KMS-11 (cell line): Measurements from ENCODE around the gene CHST8.

Experiments
- H2AFZ ChIP-seq: fragments of 200-600 bp; sonication (generic); 2 replicates; pipeline ENCODE4 v1.6.1; 2016; ENCODE audit warnings: antibody characterized with exemption, mixed run types, low read depth
- H3K27ac ChIP-seq: fragments of 200-600 bp; sonication (generic); 2 replicates; pipeline ENCODE4 v1.6.1; 2016; ENCODE audit warnings: mild to moderate bottlenecking, mixed run types
- H3K27me3 ChIP-seq: fragments of 200-600 bp; sonication (generic); 2 replicates; pipeline ENCODE4 v1.6.1; 2017; ENCODE audit warnings: mild to moderate bottlenecking, low read depth, mixed run types, moderate library complexity; ENCODE audit not compliant: insufficient read depth
- H3K36me3 ChIP-seq: fragments of 200-600 bp; sonication (generic); 2 replicates; pipeline ENCODE4 v1.6.1; 2017; ENCODE audit warnings: mild to moderate bottlenecking, mixed run types; ENCODE audit not compliant: insufficient read depth
- H3K4me1 ChIP-seq: fragments of 200-600 bp; sonication (generic); 2 replicates; pipeline ENCODE4 v1.6.1; 2016; ENCODE audit warnings: mild to moderate bottlenecking, low read depth, mixed run types; ENCODE audit not compliant: poor library complexity, severe bottlenecking
- H3K4me2 ChIP-seq: fragments of 200-600 bp; sonication (generic); 2 replicates; pipeline ENCODE4 v1.7.0; 2016; ENCODE audit warnings: mild to moderate bottlenecking, mixed run types
- H3K4me3 ChIP-seq: fragments of 200-600 bp; sonication (generic); IDR thresholded peaks from 2 replicates; pipeline ENCODE4 v1.6.1; 2017; ENCODE audit warnings: low read depth, low read length, mixed read lengths; ENCODE audit not compliant: insufficient read depth
- H3K79me2 ChIP-seq: fragments of 200-600 bp; sonication (generic); 2 replicates; pipeline ENCODE4 v1.6.1; 2016; ENCODE audit warnings: low read depth, mixed run types; ENCODE audit not compliant: insufficient read depth
- H3K9ac ChIP-seq: fragments of 200-600 bp; sonication (generic); 2 replicates; pipeline ENCODE4 v1.6.1; 2016; ENCODE audit warnings: mild to moderate bottlenecking, mixed run types
- H4K20me1 ChIP-seq: fragments of 200-600 bp; sonication (generic); 2 replicates; pipeline ENCODE4 v1.6.1; 2016; ENCODE audit warnings: mild to moderate bottlenecking, mixed run types; ENCODE audit not compliant: insufficient read depth
- TF ChIP-seq, protein P1 (sequence below): fragments of 200-600 bp; sonication (generic); conservative IDR thresholded peaks from 2 replicates; pipeline ENCODE4 v1.6.1; 2017; ENCODE audit warnings: low read depth, mild to moderate bottlenecking, antibody characterized with exemption, low read length, moderate library complexity, mixed read lengths

CHST8 gene

DNA sequence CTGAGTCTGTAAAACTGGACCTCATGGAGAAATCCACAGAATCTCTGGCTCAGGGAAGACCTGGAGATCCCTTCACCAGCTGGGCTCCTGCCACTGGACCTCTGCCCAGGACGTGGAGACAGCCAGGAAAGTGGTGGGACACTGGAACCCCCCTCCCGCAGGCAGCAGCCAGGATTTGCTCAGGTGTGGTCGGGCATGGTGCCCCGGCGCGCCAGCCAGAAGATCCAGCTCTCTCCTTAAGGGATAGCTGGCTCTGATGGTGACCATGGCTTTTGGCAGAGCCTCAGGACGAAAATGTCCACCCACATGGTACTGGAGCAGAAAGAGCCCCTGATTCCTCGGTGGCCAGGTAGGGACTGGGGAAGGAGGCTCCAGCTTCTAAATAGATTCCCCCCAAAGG, 148.4 kb downstream of the CHST8 start:
- Histone ChIP-seq H3K4me3 (no peak overlapping the region), H3K9ac (no peak overlapping the region), H3K4me2 (no peak overlapping the region), H3K36me3 (no peaks in the 10 kb centered on the region), H2AFZ (no peak overlapping the region), H3K27me3 (peaks cover 42% of the 10 kb centered on the region; the same call in 1 of the 2 replicates), H3K27ac (no peak overlapping the region), H4K20me1 (no peaks in the 10 kb centered on the region), H3K79me2 (no peaks in the 10 kb centered on the region), H3K4me1 (no peaks in the 10 kb centered on the region)
- TF ChIP-seq, protein P1, sequence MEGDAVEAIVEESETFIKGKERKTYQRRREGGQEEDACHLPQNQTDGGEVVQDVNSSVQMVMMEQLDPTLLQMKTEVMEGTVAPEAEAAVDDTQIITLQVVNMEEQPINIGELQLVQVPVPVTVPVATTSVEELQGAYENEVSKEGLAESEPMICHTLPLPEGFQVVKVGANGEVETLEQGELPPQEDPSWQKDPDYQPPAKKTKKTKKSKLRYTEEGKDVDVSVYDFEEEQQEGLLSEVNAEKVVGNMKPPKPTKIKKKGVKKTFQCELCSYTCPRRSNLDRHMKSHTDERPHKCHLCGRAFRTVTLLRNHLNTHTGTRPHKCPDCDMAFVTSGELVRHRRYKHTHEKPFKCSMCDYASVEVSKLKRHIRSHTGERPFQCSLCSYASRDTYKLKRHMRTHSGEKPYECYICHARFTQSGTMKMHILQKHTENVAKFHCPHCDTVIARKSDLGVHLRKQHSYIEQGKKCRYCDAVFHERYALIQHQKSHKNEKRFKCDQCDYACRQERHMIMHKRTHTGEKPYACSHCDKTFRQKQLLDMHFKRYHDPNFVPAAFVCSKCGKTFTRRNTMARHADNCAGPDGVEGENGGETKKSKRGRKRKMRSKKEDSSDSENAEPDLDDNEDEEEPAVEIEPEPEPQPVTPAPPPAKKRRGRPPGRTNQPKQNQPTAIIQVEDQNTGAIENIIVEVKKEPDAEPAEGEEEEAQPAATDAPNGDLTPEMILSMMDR: no peak

DNA sequence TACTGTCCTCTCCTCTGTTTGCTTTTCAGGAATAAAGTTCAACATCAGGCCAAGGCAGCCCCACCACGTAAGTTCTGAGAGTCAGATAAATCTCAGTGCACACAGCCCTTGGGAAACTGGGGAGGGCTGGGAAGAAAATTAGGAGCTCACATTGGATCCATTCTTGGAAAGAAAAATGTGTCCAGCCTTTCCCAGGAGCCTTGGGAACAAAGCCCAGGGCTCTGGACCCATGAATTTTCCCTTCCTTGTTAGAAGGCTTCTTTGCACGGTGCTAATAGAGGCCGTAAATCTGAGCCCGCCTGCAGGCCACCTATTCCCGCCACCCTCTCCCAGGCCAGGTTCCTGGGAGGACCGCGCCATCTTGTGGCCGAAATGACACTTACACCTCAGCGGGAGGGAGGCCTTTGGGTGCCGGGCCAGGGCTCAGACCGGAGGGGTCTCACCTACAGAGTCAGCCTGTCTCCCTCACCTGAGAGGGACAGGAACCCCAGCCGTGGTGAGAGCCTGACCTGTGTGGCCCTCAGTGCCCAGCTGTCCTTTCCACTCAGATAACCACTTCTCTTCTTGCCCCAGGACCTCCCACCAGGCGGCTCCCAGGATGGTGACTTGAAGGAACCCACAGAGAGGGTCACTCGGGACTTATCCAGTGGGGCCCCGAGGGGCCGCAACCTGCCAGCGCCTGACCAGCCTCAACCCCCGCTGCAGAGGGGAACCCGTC, 149.8 kb downstream of the CHST8 start:
- no peaks in the 10 kb centered on the region for H3K36me3 ChIP-seq
- H3K79me2 ChIP-seq: no peaks in the 10 kb centered on the region
- H3K4me1 ChIP-seq: no peaks in the 10 kb centered on the region
- H3K27ac ChIP-seq: no peak overlapping the region
- H3K4me2 ChIP-seq: no peak overlapping the region
- no peak overlapping the region for H2AFZ ChIP-seq
- no peak overlapping the region for H3K9ac ChIP-seq
- H4K20me1 ChIP-seq: no peaks in the 10 kb centered on the region
- H3K4me3 ChIP-seq: no peak overlapping the region
- H3K27me3 ChIP-seq: peaks cover 35% of the 10 kb centered on the region; the same call in 1 of the 2 replicates
- TF ChIP-seq, protein P1: peak; percentile 90

DNA sequence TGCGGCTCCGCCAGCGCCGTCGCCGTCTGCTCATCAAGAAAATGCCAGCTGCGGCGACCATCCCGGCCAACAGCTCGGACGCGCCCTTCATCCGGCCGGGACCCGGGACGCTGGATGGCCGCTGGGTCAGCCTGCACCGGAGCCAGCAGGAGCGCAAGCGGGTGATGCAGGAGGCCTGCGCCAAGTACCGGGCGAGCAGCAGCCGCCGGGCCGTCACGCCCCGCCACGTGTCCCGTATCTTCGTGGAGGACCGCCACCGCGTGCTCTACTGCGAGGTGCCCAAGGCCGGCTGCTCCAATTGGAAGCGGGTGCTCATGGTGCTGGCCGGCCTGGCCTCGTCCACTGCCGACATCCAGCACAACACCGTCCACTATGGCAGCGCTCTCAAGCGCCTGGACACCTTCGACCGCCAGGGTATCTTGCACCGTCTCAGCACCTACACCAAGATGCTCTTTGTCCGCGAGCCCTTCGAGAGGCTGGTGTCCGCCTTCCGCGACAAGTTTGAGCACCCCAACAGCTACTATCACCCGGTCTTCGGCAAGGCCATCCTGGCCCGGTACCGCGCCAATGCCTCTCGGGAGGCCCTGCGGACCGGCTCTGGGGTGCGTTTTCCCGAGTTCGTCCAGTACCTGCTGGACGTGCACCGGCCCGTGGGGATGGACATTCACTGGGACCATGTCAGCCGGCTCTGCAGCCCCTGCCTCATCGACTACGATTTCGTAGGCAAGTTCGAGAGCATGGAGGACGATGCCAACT, 150.5 kb downstream of the CHST8 start:
- H3K27ac ChIP-seq: no peak overlapping the region
- H3K79me2 ChIP-seq: no peaks in the 10 kb centered on the region
- H3K4me3 ChIP-seq: no peak overlapping the region
- TF ChIP-seq, protein P1: no peak
- no peaks in the 10 kb centered on the region for H3K36me3 ChIP-seq
- no peak overlapping the region for H2AFZ ChIP-seq
- peaks cover 29% of the 10 kb centered on the region; the same call in 1 of the 2 replicates for H3K27me3 ChIP-seq
- no peaks in the 10 kb centered on the region for H4K20me1 ChIP-seq
- no peak overlapping the region for H3K4me2 ChIP-seq
- no peak overlapping the region for H3K9ac ChIP-seq
- no peaks in the 10 kb centered on the region for H3K4me1 ChIP-seq

DNA sequence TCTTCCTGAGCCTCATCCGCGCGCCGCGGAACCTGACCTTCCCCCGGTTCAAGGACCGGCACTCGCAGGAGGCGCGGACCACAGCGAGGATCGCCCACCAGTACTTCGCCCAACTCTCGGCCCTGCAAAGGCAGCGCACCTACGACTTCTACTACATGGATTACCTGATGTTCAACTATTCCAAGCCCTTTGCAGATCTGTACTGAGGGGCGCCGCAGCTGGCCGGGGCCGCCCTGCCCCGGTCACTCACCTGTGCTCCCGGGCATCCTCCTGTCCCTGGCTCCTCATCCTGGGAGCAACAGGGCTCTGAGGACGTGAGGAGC, 151.1 kb downstream of the CHST8 start:
- no peak overlapping the region for H3K9ac ChIP-seq
- no peaks in the 10 kb centered on the region for H3K4me1 ChIP-seq
- H4K20me1 ChIP-seq: no peaks in the 10 kb centered on the region
- H2AFZ ChIP-seq: no peak overlapping the region
- peaks cover 29% of the 10 kb centered on the region; the same call in 1 of the 2 replicates for H3K27me3 ChIP-seq
- no peak overlapping the region for H3K4me2 ChIP-seq
- no peak overlapping the region for H3K4me3 ChIP-seq
- no peak overlapping the region for H3K27ac ChIP-seq
- no peaks in the 10 kb centered on the region for H3K36me3 ChIP-seq
- TF ChIP-seq, protein P1: no peak
- no peaks in the 10 kb centered on the region for H3K79me2 ChIP-seq
